HG03457 (cell line): ENCODE measurements around the gene HADHA.

Experiments used
- ATAC-seq: cut with Tn5 transposase; IDR thresholded peaks from one replicate; pipeline ENCODE4 v1.9.1; 2021; ENCODE audit warnings: moderate number of reproducible peaks; ENCODE audit not compliant: unreplicated experiment

HADHA gene

DNA sequence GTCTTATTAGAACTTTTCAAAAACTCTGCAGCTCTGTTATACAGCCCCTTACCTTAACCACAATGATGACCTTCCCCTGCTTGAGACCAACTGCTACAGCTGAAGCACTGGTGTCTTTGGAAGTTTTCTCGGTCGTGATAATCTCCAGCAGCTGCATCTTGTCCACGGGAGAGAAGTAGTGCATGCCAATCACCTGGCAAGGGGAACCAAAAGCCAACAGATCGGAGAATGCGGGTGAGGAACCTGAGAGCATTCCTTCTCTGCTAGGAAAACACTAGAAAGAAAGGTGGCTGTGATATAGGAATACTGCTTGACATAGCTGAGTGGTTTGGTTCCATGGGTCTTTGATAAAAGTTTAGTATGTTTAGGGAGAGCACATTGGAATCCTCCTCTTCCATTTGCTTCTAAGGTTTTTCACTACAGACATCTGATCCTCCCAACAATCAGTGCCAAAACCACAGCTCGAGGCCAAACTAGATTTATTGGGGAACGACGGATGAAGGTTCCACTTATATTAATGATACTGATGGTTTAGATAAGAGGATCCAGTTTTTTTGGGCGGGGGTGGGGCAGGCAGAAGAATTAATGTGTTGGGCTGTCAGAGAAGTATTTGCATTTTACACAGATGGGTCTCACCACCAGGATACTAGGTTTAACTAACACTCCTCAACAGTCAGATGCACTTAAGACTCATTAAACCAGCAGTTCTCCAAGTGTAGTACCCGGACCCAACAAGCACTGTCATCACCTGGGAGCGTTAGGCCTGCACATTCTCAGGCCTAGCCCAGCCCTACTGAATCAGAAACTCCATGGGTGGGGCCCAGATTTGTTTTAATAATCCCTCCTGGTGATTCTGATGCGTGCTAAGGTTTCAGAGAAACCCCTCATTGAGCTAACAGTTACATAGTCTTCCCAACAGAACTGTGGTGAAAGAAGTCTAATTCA is 49.1 kb downstream of the HADHA start:
- no peak for ATAC-seq

DNA sequence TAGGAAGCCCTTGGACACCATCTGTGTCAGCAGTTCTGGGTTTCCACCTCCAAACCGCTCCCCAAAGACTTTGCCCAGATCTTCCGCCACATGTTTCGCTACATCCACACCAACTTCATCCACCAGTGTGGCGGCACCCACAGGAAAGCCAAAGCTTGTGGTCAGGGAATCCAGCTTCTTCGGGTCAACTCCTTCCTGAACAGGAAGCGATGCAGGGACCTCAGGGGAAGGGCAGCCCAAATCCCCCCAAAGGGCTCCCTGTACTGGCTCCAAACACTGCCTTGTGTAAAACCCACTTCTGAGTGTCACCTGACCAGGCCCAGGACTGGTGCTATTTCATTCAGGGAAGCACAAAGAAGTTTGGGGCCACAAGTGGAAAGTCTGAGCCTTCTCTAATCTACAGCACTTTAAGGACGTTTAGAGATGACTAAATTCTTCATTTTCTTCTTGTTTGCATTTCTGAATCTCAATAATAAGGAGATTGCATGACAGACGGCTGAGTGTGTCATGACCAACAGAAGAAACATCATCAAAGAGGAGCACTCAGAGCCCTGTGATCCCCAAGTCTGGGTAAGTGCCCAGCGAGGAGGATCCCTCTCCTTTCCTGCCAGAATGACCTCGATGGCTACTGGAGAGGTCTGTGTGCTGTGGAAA is 50.7 kb downstream of the HADHA start:
- ATAC-seq, result no peak

DNA sequence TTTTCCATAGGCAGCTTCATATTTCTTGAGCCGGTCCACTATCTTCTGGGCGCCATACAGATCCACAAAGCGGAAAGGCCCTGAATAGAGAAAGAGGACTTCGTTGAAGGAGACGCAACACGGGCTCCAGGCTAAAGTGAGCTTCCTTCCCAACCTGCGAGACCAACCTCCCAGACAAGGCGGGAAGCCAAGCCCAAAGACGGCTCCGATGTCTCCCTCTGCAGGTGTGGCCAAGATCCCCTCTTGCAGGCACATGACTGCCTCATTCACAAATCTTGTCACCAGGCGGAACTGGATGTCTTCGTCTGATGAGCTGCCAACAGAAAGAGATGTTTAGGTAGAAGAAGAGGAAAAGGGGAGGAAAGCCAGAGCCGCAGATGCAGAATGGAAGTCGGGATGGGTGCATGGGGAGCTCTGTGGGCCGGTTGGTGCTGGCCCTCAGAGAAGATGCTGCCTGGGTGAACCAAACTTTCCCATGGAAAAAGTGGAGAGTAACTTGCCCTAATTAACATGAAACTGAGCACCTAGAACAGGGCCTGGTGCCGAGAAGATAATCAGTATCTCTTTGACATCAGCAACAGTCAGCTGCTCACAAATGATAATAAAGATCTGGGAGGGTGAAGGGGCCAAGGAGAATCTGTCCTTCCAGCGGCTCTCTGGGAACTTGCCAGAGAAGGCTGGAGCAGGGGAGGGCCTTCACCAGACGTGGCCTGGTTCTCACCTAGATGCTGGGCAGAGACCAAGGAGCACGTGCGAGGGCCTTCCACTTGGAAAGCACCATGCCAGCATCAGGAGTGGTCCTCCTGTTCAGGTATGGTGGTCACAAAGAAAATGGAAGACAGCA is 52.9 kb downstream of the HADHA start:
- no peak for ATAC-seq

DNA sequence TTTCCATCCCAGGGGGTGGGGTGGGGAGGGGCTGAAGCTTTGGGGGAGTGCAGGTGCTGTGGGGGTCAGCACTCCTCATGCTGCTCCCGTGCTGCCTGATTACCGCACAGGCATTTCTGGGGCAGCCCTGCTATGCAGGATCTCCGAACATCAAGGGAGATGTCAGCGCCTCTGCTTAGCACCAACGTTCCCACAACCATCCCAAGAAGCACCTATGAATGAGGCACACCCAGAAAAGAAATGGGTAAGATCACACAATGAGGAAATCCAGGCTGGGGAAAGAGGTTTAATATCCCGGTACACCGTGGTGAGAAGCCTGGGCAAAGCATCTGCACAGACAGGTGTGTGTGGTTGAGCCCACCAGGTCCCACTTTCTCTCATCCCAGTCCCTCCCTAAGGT is 54.1 kb downstream of the HADHA start:
- ATAC-seq, result no peak

DNA sequence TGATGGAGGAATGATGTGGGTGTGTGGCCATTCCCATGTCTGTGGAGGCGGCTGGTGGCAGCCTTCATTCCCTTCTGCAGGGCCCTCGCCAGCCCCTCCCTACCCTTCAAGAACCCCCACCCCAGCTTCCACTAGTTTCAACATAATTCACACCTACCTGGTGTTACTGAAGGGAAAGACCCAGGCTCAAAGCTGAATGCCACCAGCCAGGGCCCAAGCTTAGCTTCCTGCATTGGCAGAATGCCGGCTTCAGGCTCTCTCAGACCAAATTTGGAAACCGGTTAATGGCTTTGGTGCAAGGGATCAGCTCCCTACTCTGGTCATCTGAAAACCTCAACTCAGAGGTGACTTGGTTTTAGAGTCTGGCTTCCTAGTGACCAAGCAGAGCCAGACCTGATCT is 54.7 kb downstream of the HADHA start:
- no peak for ATAC-seq

DNA sequence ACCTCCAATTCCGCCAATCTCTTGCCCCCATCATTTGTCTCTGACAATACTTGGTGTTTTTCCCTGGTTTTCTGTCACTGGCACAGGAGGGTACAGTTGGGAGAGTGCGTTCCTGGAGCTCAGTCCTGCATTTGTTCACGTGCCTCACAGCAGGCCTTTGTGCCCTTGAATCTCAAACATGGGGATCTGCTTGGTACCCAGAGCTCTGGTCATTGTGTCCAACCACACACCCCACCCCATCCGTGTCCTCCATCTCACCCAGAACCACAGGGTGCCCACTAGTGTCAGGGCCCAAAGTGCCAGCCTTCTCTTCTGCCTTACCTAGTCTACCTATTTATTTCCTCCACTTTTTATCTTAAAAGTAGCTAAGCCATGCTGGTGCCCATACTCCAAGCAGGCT is 55.3 kb downstream of the HADHA start:
- no peak for ATAC-seq

DNA sequence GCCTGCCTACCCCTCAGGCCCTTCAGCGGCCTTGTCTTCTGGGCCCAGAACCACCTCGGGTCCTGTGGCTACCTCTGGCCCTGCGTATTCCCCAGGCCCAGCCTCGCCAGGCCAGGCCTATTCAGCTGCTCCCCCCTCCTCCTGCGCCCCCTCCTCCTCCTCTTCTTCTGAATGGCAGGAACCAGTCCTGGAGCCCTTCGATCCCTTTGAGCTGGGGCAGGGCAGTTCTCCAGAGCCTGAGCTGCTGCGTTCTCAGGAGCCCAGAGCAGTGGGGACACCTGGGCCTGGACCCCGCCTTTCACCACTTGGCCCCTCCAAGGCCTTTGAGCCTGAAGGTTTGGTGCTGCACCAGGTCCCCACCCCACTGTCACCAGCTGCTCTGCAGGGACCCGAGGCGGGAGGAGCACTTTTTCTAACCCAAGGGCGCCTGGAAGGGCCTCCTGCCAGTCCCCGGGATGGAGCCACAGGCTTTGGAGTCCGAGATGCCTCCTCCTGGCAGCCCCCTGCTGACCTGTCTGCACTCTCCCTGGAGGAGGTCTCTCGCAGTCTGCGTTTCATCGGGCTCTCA is 56.8 kb downstream of the HADHA start:
- no peak for ATAC-seq

DNA sequence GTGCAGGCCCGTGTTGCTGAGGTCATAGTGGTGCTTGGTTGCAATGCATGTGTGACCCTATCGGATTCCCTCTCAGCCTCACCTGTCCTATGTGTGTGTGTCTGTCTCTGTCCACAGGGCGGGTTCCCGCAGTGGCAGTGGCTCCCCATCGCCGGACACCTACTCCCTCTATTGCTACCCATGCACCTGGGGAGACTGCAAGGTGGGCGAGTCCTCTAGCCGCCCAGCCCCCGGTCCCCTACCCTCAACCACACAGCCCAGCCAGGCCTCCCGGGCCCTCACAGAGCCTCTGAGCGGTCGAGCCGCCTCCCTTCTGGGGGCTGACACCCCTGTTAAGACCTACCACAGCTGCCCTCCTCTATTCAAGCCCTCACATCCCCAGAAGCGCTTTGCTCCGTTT is 57.3 kb downstream of the HADHA start:
- ATAC-seq, result no peak

DNA sequence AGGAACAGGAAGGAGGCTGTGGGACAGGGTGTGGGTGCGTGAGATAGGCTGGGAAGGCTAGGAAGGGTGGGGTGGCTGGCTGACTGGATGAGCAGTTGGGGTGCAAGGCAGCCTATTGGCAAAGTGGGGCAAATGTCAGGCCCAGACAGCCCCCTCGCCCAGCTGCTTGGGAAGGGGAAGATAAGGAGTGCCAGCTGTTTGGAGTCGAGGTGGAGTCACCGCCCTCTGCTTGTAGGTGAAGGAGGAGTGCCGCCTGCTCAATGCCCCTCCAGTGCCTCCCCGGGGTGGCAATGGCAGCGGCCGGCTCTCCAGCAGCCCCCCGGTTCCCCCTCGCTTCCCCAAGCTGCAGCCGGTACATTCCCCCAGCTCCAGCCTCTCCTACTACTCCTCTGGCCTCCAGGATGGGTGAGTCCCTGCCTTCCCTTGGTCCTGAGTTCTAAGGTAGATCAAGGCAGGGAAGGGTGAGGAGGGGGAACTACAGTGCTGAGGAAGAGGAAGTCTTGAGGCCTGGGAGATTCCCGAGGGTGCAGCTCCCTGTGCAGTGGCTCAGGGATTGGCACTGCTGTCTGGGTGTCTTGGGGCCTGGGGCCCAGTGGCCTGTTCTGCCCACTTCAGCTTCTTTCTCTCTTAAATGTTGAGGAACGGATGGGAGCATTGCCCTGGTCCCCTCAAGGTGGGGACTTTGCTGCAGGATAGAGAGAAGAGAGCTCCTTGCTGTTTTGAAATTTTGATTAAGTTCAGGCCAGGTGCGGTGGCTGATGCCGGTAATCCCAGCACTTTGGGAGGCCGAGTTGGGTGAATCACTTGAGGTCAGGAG is 58.3 kb downstream of the HADHA start:
- ATAC-seq, result no peak

DNA sequence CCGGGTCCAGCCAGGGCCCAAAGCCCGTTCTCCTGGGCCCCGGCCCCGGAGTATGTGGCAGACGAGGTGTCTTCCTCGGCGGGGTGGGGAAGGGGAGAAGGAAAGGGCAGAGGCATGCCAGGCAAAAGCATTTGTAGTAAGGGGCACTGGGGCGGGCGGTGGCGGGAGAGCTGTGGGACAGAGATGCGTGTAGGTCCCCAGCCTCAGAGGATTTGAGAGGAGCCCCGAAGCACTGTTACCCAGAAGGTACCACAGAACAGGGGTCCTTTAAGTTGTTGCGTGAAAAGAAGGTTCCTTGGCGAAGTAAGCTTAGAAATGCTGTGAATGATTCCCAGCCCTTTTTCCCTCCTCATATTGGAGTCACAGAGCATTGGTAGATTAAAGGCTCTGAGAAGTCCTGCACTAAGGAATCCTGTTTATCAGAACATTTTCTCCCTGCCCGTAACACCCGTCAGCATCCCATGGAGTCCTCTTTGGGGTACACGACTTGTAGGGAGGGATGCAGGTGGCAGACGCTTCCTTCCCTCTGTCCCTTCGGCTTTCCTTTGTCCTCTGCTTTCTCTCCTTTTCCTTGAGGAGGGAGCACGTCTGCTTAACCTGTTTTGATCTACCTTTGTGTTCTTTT is 59.0 kb downstream of the HADHA start:
- no peak for ATAC-seq

DNA sequence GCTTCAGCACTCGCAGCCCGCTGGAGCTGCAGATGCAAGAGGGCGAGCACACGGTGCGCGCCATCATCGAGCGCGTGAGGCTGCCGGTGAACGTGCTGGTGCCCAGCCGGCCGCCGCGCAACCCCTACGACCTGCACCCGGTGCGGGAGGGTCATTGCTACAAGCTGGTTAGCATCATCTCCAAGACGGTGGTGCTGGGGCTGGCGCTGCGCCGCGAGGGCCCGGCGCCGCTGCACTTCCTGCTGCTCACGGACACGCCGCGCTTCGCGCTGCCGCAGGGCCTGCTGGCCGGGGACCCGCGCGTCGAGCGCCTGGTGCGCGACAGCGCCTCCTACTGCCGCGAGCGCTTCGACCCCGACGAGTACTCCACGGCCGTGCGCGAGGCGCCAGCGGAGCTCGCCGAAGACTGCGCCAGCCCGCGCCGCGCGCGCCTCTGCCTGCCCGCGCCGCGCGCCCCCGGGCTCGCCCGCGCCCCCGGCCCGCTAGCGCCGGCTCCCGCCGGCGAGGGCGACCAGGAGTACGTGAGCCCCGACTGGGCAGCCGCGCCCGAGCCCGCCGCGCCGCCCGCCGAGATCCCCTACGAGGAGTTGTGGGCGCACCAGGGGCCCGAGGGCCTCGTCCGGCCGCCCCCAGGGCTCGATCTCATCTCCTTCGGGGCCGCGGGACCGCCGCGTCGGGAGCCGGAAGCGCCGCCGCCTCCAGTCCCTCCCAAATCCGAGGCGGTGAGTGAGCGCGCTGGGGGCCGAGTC is 59.7 kb downstream of the HADHA start:
- ATAC-seq, result peak; percentile 70

DNA sequence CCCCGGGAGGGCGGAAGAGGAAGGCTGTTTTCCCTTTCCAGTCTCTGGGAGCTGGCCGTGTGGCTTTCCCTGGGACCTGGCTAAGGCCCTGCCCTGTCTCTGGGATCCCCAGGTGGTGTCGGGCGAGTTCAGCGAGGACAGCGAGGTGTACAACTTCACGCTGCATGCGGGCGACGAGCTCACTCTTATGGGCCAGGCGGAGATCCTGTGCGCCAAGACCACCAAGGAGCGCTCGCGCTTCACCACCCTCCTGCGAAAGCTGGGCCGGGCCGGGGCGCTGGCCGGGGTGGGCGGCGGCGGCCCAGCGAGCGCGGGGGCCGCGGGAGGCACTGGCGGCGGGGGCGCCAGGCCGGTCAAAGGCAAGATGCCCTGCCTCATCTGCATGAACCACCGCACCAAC is 60.3 kb downstream of the HADHA start:
- ATAC-seq, result no peak

DNA sequence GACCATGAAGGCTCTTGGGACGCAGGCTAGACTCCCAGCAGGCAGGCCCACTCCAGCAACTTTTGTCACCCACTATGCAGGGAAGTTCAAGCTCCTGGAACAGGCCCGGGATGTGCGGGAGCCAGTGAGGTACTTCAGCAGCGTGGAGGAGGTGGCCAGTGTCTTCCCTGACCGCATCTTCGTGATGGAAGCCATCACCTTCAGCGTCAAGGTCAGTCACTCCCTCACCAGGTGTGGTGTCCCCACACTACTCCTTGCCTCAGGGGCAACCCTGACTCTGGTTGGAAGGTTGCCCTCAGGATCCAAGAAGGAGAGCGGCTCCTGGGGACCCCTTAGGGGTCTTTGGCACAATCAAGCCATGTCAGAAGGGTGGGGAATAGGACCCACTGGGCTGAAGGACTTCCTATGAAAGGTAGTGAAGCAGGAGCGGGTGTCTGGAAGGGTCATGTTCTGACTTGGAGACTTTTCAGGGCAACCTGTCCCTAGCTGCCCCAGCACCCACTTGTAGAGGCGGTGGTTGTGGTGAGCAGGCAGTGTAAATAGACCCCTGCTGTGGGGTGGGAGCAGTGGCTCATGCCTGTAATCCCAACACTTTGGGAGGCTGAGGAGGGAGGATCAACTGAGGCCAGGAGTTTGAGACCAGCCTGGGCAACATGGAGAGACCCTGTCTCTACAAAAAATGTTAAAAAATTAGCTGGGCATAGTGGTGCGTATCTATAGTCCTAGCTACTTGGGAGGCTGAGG is 61.4 kb downstream of the HADHA start:
- no peak for ATAC-seq

DNA sequence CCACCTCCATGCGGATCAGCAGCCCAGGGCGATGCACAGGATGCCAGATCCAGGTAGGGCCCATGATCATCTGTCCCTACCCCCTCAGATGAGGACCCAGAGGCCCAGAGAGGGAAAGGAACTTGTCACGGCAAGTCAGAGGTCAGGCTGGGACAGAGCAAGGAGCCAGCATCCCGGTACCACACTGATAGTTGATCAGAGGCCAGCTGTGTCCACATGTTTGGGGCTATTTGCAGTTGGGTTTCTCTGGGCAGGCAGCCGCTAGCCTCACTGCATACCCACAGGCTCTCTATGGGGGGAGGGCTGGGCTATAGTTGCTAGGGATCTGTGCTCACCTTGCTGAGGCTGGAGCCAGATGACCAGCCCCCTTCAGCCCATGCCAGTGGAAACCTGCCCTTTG is 62.0 kb downstream of the HADHA start:
- ATAC-seq, result no peak

DNA sequence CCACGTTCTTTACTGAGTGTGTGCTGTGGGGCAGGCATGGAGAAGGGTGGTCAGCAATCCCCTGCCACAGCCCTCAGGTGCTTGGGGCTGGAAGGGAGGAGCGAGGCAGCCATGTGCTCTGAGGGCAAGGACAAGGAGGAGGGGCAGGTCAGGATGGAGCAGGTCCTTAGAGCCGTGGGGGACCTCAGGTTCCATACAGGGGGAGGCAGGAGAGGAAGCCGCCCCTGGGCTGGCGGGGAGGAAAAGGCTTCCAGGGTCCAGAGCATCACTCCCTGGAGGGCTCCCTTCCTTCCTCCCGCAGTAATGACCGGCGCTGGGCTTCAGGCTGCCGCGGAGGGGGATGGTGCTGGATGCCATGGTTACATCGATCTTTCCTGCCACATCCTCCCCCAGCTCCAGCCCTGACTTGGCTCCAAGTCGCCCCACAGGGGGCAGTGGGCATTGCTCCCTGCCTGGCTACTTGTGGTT is 65.0 kb downstream of the HADHA start:
- ATAC-seq, result no peak

DNA sequence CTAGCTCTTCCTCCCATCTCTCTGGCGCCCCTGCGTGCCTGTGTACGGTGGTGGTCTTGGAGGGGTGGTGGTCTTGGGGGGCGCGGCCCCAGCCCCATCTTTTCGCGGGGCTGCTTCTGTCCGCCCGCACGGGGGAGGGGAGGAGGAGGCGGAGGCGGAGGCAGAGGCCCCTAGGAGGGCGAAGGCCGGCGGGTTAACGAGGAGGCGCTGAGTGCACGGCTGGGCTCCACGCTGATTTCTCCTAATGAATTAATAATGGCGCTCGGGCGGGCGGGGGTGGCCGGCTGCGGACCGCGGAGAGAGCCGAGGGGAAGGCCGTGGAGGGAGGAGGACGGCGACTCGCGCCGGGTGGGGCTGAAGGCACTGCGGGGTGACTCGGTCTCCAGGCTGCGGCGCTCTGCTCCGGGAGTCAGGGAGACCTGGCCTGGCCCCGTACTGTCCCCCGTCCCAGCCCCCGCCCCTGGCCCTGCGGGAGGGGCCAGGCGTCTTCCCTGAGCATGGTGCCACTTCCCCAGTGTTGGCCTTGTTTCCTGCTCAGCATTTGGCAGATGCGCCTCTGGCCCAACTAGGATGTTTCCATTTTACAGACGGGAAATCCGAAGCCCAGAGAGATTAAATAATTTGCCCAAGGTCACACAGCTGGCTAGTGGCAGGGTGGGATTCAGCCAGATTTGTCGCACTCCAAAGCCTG is 65.5 kb downstream of the HADHA start:
- ATAC-seq, result no peak

DNA sequence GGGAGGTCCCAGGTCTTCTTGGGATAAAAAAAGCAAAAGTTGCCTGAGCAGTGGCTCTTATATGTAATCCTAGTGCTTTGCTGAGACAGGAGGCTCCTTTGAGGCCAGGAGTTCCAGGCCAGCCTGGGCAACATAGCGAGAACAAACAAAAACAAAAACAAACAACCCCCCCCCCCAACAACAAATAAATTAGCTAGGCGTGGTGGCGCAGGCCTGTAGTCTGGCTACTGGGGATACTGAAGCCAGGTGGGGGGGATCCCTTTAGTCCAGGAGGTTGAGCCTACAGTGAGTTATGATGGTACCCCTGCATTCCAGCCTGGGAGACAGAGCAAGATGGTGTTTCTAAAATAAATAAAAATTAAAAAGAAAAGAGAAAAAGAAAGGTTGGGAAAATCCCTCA is 66.2 kb downstream of the HADHA start:
- no peak for ATAC-seq

DNA sequence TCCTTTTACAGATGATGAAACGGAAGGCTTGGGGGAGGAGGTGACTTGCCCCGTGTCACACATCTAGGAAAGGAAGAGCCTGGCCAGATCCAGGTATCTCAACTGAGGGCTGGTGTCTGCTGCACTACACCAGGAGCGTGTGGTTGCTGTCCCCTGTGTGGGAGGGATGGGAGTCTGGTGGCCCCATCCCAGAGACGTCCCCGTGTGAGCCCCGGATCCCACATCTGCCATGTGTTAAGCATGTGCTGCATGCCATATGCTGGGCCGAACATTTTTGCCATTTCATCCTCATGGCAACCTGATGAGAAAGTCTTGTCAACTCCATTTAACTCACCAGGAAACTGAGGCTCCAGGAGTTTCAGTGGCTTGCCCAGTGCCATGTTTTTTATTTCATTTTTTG is 67.3 kb downstream of the HADHA start:
- ATAC-seq, result no peak
